ENCODE measurements around the gene HIC1.
A peak's percentile ranks its signal among the peaks of the same experiment; 100 is the strongest.
"Not testable (repeated sequence)": the region's sequence is repeated elsewhere in the genome, so short reads cannot be mapped to it uniquely, and the experiment has no call there.

The HIC1 gene

GRCh38 chr17:2054512-2055291 is at the start of gene HIC1:
Gene HIC1, plus strand, starts transcription at chr17:2055103. Its CDS starts 1,588 bp downstream, at chr17:2056691.
- DNase-seq: peak; percentile 84

GRCh38 chr17:2008332-2009126 is 46.4 kb upstream of the HIC1 start:
- DNase-seq: no peak

- DNase-seq: no peak
Measured at GRCh38 chr17:2009737-2010136, 45.2 kb upstream of the HIC1 start.

- DNase-seq: no peak
Measured at GRCh38 chr17:2011411-2012371, 43.2 kb upstream of the HIC1 start.

GRCh38 chr17:2012499-2012898 is 42.4 kb upstream of the HIC1 start:
- no peak for DNase-seq

- not testable (repeated sequence) for DNase-seq
Measured at GRCh38 chr17:2013220-2013993, 41.5 kb upstream of the HIC1 start.

- no peak for DNase-seq
Measured at GRCh38 chr17:2013994-2014317, 40.9 kb upstream of the HIC1 start.

- DNase-seq: no peak
Measured at GRCh38 chr17:2015314-2015713, 39.6 kb upstream of the HIC1 start.

GRCh38 chr17:2016494-2016893 is 38.4 kb upstream of the HIC1 start:
- DNase-seq: no peak

- no peak for DNase-seq
Measured at GRCh38 chr17:2017274-2017941, 37.5 kb upstream of the HIC1 start.

- DNase-seq: no peak
Measured at GRCh38 chr17:2018716-2019510, 36.0 kb upstream of the HIC1 start.

- DNase-seq: no peak
Measured at GRCh38 chr17:2019723-2020122, 35.2 kb upstream of the HIC1 start.

- no peak for DNase-seq
Measured at GRCh38 chr17:2020721-2021120, 34.2 kb upstream of the HIC1 start.

- no peak for DNase-seq
Measured at GRCh38 chr17:2022647-2023240, 32.2 kb upstream of the HIC1 start.

- DNase-seq: no peak
Measured at GRCh38 chr17:2023256-2023655, 31.6 kb upstream of the HIC1 start.

GRCh38 chr17:2023692-2024571 is 31.0 kb upstream of the HIC1 start:
- DNase-seq: peak; percentile 49

GRCh38 chr17:2024572-2025219 is 30.2 kb upstream of the HIC1 start:
- peak; percentile 37 for DNase-seq

GRCh38 chr17:2025220-2025621 is 29.7 kb upstream of the HIC1 start, which contains the start of gene RTN4RL1:
Gene RTN4RL1, minus strand, starts transcription at chr17:2025334. Its CDS starts 469 bp downstream, at chr17:2024865.
- DNase-seq: peak; percentile 67

All from stimulated activated CD8-positive, alpha-beta memory T cell treated with anti-CD3 and anti-CD28 coated beads, Interleukin-4, amount 100 ng/mL, for 48 hours (primary cell).